C4-2B (cell line): ENCODE results near the gene LYSMD4.

Experiments
- ZFX ChIP-seq: fragments of 450-650 bp; IDR thresholded peaks from 2 replicates; pipeline ENCODE4 v1.6.1; 2017
- TF ChIP-seq, protein P1 (sequence below): fragments of 450-650 bp; conservative IDR thresholded peaks from 2 replicates; pipeline ENCODE4 v1.5.1; 2017; ENCODE audit warnings: mild to moderate bottlenecking

DNA sequence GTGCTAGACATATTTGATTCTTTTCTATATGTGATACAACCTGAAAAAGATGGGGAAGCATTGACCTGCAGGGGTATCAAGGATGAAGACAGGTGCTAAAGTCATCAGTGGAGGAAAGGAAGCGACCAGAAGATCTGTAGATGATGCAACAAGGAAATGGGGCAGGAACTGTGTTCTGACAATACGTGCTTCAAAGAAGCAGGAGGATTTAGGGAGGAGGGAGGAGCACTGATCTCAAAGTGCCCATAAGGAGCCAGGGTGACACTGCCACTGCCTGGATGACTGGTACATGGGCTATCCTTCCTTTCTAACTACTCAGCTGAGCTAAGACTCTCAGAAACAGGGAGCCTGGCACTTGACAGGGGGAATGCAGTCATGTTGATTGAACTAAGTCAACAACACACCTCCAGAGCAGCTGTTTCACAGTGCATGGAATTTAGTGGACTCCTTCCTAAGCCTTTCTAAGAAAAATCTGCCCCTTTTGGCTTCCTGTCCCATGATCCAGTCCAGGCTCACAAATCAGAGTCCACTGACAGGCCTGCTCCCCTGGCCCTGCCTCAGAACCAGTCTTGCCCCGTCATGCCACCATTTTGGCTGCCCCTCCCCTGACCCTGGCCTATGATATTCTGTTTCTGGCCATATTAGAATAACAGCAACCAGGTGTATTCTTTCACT lies 12.0 kb downstream of the LYSMD4 start:
- TF ChIP-seq, protein P1, sequence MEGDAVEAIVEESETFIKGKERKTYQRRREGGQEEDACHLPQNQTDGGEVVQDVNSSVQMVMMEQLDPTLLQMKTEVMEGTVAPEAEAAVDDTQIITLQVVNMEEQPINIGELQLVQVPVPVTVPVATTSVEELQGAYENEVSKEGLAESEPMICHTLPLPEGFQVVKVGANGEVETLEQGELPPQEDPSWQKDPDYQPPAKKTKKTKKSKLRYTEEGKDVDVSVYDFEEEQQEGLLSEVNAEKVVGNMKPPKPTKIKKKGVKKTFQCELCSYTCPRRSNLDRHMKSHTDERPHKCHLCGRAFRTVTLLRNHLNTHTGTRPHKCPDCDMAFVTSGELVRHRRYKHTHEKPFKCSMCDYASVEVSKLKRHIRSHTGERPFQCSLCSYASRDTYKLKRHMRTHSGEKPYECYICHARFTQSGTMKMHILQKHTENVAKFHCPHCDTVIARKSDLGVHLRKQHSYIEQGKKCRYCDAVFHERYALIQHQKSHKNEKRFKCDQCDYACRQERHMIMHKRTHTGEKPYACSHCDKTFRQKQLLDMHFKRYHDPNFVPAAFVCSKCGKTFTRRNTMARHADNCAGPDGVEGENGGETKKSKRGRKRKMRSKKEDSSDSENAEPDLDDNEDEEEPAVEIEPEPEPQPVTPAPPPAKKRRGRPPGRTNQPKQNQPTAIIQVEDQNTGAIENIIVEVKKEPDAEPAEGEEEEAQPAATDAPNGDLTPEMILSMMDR, result no peak
- no peak for TF ChIP-seq ZFX
